OCI-LY7 (cell line): ENCODE measurements around the gene ICE1.

Experiments used
- CTCF ChIP-seq: fragments of 200-600 bp; sonication (generic); conservative IDR thresholded peaks from 2 replicates; pipeline ENCODE4 v1.5.1; 2014; ENCODE audit warnings: mild to moderate bottlenecking, antibody characterized with exemption, low read length, moderate library complexity, mixed read lengths
- EZH2phosphoT487 ChIP-seq: fragments of 200-600 bp; sonication (generic); IDR thresholded peaks from 2 replicates; pipeline ENCODE4 v1.6.1; 2018; ENCODE audit warnings: low read depth, borderline replicate concordance, mild to moderate bottlenecking, mixed run types, antibody characterized with exemption, low read length, moderate library complexity, mixed read lengths

GRCh38 chr5:5372930-5373329 is 49.5 kb upstream of the ICE1 start:
- TF ChIP-seq CTCF (no peak), EZH2phosphoT487 (no peak)
